A549 (cell line): ENCODE results near the gene PRPS2.

ENCODE experiments used
- CBX2 ChIP-seq: fragments of 200-600 bp; sonication (generic); IDR thresholded peaks from 2 replicates; pipeline ENCODE4 v1.6.1; 2016; ENCODE audit warnings: low read depth, mild to moderate bottlenecking, borderline replicate concordance
- CTCF ChIP-seq: fragments of >200 bp; sonication (Bioruptor Twin); formaldehyde crosslinking; IDR thresholded peaks from 3 replicates; pipeline ENCODE4 v1.5.1; 2016
- EHMT2 ChIP-seq: fragments of 200-600 bp; sonication (generic); IDR thresholded peaks from 2 replicates; pipeline ENCODE4 v1.6.1; 2016; ENCODE audit warnings: antibody characterized with exemption, low read depth, mild to moderate bottlenecking, moderate library complexity
- JUNB ChIP-seq: fragments of >200 bp; sonication (Bioruptor Twin); formaldehyde crosslinking; IDR thresholded peaks from 2 replicates; pipeline ENCODE4 v1.6.1; 2016
- NR3C1 ChIP-seq: fragments of >200 bp; sonication (Bioruptor Twin); formaldehyde crosslinking; IDR thresholded peaks from 3 replicates; pipeline ENCODE4 v1.6.1; 2017
- POLR2A ChIP-seq: IDR thresholded peaks from 2 replicates; pipeline ENCODE4 v1.6.1; 2012; ENCODE audit warnings: mild to moderate bottlenecking, low read length
- SREBF2 ChIP-seq: fragments of 450-650 bp; IDR thresholded peaks from 2 replicates; pipeline ENCODE4 v1.6.1; 2014; ENCODE audit warnings: mild to moderate bottlenecking, moderate library complexity
- TF ChIP-seq, protein P1 (sequence below): fragments of 150-350 bp; IDR thresholded peaks from 2 replicates; pipeline ENCODE4 v1.6.1; 2014; ENCODE audit warnings: low read depth, mild to moderate bottlenecking, low read length

DNA sequence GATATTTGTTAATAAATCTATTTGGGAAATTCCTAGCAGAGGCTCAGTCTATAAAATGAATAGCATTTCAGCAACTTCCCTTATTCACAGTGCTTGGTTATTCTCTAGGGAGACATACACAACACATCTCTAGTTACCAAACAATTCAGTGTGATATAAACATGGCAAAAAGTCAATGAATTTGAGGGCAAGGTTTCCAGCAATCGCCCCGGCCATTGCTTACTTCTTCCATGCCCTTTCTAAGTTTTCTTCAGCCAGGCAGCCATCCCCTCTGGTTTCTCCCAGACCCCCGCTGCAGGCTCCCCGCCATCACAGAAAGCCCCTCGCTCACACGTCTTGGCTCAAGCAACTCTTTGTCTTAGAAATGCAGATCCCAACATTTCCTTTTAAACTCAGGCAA, 80.0 kb downstream of the PRPS2 start:
- TF ChIP-seq CTCF (no peak), POLR2A (no peak), NR3C1 (no peak), CBX2 (no peak), JUNB (no peak), SREBF2 (no peak), EHMT2 (no peak)
- TF ChIP-seq, protein P1, sequence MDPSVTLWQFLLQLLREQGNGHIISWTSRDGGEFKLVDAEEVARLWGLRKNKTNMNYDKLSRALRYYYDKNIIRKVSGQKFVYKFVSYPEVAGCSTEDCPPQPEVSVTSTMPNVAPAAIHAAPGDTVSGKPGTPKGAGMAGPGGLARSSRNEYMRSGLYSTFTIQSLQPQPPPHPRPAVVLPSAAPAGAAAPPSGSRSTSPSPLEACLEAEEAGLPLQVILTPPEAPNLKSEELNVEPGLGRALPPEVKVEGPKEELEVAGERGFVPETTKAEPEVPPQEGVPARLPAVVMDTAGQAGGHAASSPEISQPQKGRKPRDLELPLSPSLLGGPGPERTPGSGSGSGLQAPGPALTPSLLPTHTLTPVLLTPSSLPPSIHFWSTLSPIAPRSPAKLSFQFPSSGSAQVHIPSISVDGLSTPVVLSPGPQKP, result no peak
